ENCODE results near the gene REPS2.
A peak's percentile ranks its signal among the peaks of the same experiment; 100 is the strongest.

Gene REPS2

GRCh38 chrX:17082831-17083230 lies 136.4 kb downstream of the REPS2 start:
- no peak for DNase-seq (ENCODE audit: low read depth)

GRCh38 chrX:17086317-17086716 lies 139.9 kb downstream of the REPS2 start:
- DNase-seq (ENCODE audit: low read depth), result no peak

- no peak for DNase-seq (ENCODE audit: low read depth)
Observed at GRCh38 chrX:17095161-17095560, 148.7 kb downstream of the REPS2 start.

DNA sequence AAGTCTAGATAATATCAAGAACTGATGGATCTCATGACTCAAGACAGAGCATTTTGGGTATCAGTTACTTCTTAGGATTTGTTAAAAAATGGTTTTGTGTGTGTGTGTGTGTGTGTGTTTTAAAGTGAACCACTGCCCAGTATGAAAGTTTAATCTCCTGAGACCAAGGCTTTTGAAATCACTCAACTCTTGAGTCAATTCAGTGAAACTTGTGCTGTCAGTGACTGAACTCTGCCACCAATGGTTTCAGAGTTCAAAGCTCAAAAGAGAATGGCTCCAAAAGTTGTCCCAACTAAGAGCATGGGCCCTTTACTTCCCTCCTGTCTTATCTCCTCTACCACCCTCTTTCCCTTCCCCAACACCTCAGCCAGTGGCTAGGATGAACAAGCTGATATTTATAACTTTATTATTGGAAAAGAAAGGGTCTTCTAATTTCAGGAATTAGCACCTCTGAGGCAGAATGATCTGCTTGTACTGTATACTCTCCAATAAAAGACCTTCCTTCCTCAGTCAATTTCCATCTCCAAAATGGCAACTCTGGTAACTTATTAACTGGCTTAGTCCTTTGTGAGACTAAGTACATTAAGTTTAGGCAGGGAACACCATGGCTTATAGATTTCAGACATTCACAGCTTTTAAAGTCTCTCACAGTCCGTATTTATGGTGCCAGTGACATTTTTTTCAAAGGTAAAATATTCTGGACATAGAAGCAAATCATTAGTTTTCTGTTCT lies 152.2 kb downstream of the REPS2 start:
- DNase-seq (ENCODE audit: low read depth), result no peak

DNA sequence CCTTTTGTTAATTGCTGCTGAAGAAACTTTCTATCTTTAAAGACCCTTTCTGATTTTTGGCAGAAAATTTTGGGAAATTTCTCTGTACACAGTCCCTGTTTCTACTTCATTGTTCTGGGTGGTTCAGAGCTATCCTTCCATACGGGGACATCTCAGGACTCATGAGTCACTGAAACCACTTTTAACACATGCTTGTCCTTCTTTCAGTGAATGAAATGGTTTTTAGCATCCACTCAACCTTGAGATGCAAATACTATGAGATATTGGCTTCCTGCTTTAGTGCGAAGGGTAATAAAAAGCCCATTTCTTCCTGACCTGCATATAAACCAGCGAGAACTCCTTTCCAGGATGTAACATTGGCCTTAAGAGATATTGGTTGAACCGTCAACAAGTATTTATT lies 158.0 kb downstream of the REPS2 start:
- no peak for DNase-seq (ENCODE audit: low read depth)

DNA sequence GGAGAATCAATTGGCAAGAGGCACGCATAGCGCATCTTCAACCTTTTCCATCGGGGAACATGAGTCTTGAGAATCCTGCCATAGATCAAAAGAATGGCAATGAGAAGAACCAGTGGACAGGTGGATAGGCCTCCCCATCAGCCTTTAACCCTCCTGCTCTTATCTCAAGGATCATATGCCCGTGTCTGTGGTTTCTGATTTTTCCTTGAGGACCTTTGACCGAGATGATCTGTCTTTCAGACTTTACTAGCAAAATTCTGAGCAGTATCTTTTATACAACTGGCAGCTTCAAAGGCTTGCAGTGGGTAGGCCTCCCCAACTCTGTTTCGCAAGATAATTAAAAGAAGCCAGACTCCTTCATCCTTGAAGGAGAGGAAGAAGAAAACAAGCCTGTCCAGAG lies 174.4 kb downstream of the REPS2 start:
- DNase-seq (ENCODE audit: low read depth), result no peak

DNA sequence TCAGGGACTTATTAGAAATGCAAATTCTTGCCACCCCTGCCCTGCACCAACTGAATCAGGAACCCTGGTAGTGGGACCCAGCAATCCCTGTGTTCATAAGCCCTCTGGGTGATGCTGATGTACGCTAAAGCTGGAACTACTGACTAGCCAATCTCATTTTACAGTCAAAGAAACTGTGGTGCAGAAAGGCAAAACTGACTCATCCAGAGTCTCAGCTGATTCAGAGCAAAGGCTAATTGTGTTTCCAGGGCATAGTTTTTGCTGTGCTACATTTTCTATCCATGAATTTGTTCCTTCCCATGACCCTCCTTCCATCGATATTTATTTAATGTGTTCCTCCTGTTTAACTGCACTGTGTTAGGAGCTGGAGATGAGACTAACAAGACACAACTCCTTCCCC lies 207.5 kb downstream of the REPS2 start:
- DNase-seq (ENCODE audit: low read depth), result peak; percentile 1

DNA sequence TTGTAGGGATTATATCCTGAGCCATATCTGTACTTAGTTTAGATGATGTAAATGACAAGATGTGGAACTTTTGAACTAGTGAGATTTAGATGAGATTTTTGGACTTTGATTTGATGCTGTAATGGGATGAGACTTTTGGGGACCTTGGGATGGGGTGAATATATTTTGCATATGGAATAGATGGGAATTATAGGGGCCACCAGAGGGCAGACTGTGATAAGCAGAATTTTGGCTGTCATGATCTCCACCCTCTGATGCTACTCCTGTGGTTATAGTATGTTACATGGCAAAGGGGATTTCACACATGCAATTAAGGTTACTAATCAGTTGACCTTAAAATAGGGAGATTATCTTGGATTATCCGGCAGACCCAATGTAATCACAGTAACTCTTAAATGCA lies 214.5 kb downstream of the REPS2 start:
- DNase-seq (ENCODE audit: low read depth), result no peak

- DNase-seq (ENCODE audit: low read depth), result no peak
Observed at GRCh38 chrX:17161991-17162390, 215.5 kb downstream of the REPS2 start.

- no peak for DNase-seq (ENCODE audit: low read depth)
Observed at GRCh38 chrX:17164079-17164478, 217.6 kb downstream of the REPS2 start.

GRCh38 chrX:17164941-17165340 lies 218.5 kb downstream of the REPS2 start:
- DNase-seq (ENCODE audit: low read depth), result peak; percentile 1

DNA sequence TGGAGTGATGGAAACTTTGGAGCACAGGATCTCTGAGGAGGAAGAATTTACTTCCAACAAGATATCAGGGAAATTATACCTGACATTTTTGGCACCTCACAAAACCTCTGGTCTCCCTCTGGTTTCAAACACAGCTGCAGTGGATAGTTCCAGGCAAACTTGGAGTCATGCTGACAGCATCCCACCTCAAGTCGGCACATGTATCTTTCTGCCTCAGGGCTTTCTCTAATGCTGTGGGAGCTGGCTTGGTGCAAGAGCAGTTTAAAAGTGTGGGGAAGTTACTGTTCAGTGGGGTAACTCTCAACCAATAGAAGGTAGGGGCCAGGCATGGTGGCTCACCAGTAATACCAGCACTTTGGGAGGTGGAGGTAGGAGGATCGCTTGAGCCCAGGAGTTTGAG lies 221.5 kb downstream of the REPS2 start:
- DNase-seq (ENCODE audit: low read depth), result no peak

- no peak for DNase-seq (ENCODE audit: low read depth)
Observed at GRCh38 chrX:17170973-17171372, 224.5 kb downstream of the REPS2 start.

DNA sequence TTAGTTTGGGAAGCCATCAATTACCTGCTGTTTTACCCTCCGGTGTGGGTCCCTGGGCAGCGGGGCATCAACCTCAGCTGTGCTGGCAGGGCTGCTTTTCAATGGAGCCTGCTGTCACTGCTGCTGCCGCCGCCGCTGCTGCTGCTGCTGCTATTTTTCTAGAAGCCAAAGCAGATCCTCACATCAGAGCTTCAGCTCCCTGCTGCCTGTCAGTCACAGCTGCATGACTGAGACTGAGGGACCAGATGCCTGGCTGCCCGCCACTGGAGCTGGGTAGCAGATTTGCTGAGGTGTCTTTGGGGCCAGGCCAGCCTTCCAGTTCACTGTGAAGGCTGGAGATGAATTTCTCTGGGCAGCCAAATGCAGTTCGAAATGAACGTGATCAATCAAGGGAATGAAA lies 228.2 kb downstream of the REPS2 start:
- no peak for DNase-seq (ENCODE audit: low read depth)

DNA sequence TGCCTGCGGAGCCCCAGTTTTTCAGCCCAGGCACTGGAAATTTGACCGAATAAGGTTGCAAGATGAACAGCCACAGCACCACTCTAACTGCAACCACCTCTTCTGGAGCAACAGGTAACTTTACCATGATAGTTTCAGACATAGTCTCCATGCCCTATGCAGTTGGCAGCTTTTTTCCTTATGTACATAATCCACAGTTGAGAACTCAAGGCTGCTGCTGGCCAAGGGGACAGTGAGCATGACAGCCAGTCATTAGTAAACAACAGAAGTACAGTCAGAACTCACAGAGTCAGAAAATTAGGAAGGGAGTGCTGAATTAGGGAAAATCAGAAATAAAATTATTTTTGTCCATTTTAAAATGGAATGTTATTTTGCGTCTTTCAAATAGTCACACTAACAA lies 235.9 kb downstream of the REPS2 start:
- DNase-seq (ENCODE audit: low read depth), result no peak

- DNase-seq (ENCODE audit: low read depth), result no peak
Observed at GRCh38 chrX:17183566-17183965, 237.1 kb downstream of the REPS2 start.

- DNase-seq (ENCODE audit: low read depth), result no peak
Observed at GRCh38 chrX:17185431-17185830, 239.0 kb downstream of the REPS2 start.

DNA sequence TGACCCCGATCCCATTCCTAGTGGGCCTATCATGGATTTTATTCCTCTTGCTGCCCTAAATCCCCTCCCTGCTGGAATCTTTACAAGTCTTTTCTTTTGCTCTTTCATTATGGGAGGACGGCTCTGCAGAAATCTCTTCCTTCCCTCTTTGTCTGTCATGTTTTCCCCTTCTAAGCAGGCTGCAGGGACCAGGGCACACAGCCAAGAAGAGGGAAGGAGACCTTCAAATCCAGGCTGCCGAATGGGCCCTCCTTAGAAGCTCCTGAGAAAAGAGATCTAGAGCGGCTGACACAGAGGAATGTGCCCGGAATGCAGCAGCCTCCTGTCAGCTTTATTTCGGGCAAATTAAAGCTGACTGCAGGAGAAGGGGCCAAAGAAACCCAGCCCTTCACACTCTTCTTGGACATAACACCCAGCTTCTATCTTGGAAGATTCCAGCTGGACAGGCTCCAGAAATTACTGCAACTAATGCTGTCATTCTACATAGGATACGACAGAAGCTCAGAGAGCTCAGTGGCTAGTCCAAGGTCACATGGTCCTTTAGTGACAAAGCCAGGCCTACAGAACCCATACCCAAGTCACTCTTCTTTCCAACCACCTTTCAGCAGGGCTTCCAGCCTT lies 240.8 kb downstream of the REPS2 start:
- no peak for DNase-seq (ENCODE audit: low read depth)

DNA sequence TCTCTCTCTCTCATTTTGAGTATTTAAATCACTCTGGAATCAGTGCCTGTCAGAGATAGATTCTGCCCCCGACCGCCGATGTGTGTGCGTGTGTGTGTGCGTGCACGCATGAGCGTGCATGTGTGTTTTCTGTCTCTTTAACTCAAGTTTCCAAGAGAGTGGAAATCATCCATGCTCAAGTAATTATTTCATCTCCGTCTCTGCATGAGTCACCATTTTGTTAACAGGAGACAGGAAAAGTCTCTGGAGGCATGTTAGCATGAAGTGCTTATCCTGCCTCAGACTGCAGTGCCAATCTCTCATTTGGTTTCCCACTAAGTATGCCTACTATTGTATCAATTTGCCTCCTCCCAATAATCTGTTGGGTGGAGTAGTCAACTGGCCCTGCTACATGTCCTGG lies 245.6 kb downstream of the REPS2 start:
- no peak for DNase-seq (ENCODE audit: low read depth)

Measured in fibroblast of gingiva (primary cell).